Measurements from ENCODE around the gene NTNG2.

Gene NTNG2

DNA sequence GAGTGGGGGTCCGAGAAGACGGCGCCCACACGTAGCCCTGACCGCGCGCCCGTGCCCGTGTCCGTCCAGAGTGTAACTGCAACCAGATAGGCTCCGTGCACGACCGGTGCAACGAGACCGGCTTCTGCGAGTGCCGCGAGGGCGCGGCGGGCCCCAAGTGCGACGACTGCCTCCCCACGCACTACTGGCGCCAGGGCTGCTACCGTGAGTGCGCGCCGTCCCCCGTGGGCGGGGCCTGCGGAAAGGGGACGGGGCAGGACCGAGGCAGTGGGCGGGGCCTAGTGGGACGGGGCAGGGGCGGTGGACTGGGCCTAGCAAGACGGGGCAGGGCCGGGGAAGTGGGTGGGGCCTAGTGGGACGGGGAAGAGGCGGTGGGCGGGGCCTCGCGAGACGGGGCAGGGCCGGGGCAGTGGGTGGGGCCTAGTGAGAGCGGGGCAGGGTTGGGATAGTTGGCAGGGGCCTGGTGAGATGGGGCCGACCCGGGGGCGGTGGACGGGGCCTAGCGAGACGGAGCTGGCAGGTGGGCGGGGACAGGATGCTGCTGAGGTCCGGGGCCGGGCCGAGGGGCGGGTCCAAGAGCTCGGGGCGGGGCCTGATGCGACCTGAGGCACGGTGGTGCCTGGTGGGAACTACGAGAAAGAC is 79.1 kb downstream of the NTNG2 start:
- TF ChIP-seq FOXP2 (optimal IDR thresholded peaks at IDR 0.05; ENCODE audit: borderline replicate concordance, extremely low read depth, extremely low read length, insufficient read depth) (no peak), POLR2AphosphoS5 (IDR thresholded peaks at IDR 0.05; ENCODE audit: low read depth, low read length) (0 out of 2 replicates have a peak, but pooled peaks have one; percentile 29)

DNA sequence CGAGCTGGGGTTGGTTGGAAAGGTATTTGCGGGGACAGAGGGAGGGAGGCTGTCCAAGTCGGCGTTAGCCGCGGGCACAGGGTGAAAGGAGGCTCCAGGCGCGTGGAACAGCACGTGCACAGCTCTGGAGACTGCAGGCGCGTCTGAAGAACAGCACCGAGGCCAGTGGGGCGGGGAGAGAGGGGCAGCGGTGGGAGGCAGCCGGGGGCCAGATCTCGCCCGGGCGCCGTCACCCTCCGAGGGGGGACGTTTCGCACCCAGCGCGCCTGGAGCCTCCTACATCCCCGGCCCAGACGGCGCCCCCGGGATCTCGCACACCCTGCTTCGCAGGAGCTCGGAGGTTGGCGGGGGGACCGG is 79.6 kb downstream of the NTNG2 start:
- TF ChIP-seq, protein P1, sequence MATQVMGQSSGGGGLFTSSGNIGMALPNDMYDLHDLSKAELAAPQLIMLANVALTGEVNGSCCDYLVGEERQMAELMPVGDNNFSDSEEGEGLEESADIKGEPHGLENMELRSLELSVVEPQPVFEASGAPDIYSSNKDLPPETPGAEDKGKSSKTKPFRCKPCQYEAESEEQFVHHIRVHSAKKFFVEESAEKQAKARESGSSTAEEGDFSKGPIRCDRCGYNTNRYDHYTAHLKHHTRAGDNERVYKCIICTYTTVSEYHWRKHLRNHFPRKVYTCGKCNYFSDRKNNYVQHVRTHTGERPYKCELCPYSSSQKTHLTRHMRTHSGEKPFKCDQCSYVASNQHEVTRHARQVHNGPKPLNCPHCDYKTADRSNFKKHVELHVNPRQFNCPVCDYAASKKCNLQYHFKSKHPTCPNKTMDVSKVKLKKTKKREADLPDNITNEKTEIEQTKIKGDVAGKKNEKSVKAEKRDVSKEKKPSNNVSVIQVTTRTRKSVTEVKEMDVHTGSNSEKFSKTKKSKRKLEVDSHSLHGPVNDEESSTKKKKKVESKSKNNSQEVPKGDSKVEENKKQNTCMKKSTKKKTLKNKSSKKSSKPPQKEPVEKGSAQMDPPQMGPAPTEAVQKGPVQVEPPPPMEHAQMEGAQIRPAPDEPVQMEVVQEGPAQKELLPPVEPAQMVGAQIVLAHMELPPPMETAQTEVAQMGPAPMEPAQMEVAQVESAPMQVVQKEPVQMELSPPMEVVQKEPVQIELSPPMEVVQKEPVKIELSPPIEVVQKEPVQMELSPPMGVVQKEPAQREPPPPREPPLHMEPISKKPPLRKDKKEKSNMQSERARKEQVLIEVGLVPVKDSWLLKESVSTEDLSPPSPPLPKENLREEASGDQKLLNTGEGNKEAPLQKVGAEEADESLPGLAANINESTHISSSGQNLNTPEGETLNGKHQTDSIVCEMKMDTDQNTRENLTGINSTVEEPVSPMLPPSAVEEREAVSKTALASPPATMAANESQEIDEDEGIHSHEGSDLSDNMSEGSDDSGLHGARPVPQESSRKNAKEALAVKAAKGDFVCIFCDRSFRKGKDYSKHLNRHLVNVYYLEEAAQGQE (IDR thresholded peaks at IDR 0.05; ENCODE audit: insufficient read depth in 1 of 2, low read depth in 2 of 2, low read length in 2 of 2): no peak
- TF ChIP-seq TAF1 (IDR thresholded peaks at IDR 0.05; ENCODE audit: borderline replicate concordance, insufficient read depth, low read length) (no peak), SIN3A (IDR thresholded peaks at IDR 0.05; ENCODE audit: borderline replicate concordance, insufficient read depth, low read length) (no peak)

DNA sequence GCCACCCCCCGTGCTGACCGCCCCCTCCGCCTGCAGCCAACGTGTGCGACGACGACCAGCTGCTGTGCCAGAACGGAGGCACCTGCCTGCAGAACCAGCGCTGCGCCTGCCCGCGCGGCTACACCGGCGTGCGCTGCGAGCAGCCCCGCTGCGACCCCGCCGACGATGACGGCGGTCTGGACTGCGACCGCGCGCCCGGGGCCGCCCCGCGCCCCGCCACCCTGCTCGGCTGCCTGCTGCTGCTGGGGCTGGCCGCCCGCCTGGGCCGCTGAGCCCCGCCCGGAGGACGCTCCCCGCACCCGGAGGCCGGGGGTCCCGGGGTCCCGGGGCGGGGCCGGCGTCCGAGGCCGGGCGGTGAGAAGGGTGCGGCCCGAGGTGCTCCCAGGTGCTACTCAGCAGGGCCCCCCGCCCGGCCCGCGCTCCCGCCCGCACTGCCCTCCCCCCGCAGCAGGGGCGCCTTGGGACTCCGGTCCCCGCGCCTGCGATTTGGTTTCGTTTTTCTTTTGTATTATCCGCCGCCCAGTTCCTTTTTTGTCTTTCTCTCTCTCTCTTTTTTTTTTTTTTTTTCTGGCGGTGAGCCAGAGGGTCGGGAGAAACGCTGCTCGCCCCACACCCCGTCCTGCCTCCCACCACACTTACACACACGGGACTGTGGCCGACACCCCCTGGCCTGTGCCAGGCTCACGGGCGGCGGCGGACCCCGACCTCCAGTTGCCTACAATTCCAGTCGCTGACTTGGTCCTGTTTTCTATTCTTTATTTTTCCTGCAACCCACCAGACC is 80.2 kb downstream of the NTNG2 start:
- TF ChIP-seq SIN3A (IDR thresholded peaks at IDR 0.05; ENCODE audit: borderline replicate concordance, insufficient read depth, low read length): no peak
- TF ChIP-seq FOXP2 (optimal IDR thresholded peaks at IDR 0.05; ENCODE audit: borderline replicate concordance, extremely low read depth, extremely low read length, insufficient read depth): no peak
- TF ChIP-seq TAF1 (IDR thresholded peaks at IDR 0.05; ENCODE audit: borderline replicate concordance, insufficient read depth, low read length): no peak
- no peak for TF ChIP-seq POLR2AphosphoS5 (IDR thresholded peaks at IDR 0.05; ENCODE audit: low read depth, low read length)
- TF ChIP-seq, protein P1 (IDR thresholded peaks at IDR 0.05; ENCODE audit: insufficient read depth in 1 of 2, low read depth in 2 of 2, low read length in 2 of 2): no peak

DNA sequence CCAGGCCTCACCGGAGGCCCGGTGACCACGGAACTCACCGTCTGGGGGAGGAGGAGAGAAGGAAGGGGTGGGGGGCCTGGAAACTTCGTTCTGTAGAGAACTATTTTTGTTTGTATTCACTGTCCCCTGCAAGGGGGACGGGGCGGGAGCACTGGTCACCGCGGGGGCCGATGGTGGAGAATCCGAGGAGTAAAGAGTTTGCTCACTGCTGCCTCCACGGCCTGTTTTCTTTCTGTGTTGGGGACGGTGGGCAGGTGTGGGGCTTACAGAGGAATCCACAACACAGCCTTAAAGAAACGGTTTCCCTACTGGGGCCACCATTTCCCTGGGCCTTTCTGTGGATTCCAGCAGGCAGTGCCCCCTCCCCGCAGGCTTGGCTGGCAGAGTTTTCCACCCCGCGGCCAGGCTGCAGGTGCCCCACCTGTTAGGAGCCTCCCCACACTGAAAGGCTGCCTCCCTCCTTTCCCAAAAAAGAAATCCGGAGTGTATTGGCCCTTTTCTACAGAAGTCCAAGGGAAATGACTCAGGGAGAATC is 80.8 kb downstream of the NTNG2 start:
- TF ChIP-seq, protein P1 (IDR thresholded peaks at IDR 0.05; ENCODE audit: insufficient read depth in 1 of 2, low read depth in 2 of 2, low read length in 2 of 2): no peak
- no peak for TF ChIP-seq FOXP2 (optimal IDR thresholded peaks at IDR 0.05; ENCODE audit: borderline replicate concordance, extremely low read depth, extremely low read length, insufficient read depth)
- TF ChIP-seq TAF1 (IDR thresholded peaks at IDR 0.05; ENCODE audit: borderline replicate concordance, insufficient read depth, low read length): no peak
- no peak for TF ChIP-seq POLR2AphosphoS5 (IDR thresholded peaks at IDR 0.05; ENCODE audit: low read depth, low read length)
- no peak for TF ChIP-seq SIN3A (IDR thresholded peaks at IDR 0.05; ENCODE audit: borderline replicate concordance, insufficient read depth, low read length)

DNA sequence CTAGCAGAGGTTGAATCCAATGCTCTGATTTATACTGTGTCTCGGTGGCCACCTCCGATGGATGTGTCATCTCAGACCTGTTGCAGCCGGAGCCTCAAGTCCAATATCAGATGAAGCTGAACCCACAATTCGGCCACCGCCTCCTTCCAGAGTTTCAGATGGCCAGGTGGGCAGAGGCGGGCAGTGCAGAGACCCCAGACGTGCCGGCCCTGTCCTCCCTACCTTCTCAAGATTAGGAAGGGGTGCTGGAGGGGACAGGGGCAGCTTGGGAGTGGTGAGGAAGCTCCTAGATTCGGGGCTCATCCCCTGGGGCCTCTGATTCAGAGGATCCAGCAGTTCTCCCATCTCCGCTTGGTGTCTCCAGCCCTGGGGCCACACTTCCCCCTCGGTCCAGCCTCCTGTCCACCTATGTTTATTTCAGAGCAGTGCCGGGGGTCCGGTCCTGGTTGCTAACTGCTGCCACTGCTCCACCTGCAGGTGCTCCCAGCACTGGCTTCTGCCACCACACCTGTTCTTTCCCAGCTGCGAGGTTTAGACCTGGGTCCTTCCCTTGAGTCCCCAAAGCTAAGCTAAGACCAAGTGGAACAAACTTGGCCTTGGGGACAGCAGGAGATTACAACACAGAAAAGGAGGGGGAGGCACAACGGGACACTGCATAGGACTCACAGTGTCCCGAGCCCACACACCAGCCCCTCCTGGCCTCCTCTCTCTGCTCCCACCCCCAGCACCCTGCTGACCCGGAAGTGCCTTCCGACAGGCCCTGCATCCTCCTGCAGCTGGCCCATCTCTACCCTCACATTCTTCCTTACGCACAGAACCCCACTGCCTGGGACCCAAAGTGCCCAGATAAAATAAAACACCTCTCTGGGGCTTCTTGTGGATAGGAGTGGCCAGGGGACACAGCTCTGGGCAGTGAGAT is 81.6 kb downstream of the NTNG2 start:
- TF ChIP-seq TAF1 (IDR thresholded peaks at IDR 0.05; ENCODE audit: borderline replicate concordance, insufficient read depth, low read length) (no peak), SIN3A (IDR thresholded peaks at IDR 0.05; ENCODE audit: borderline replicate concordance, insufficient read depth, low read length) (no peak), FOXP2 (optimal IDR thresholded peaks at IDR 0.05; ENCODE audit: borderline replicate concordance, extremely low read depth, extremely low read length, insufficient read depth) (no peak), POLR2AphosphoS5 (IDR thresholded peaks at IDR 0.05; ENCODE audit: low read depth, low read length) (no peak)
- TF ChIP-seq, protein P1 (IDR thresholded peaks at IDR 0.05; ENCODE audit: insufficient read depth in 1 of 2, low read depth in 2 of 2, low read length in 2 of 2): no peak
